HepG2 (cell line): Measurements from ENCODE around the gene HBB. TPM values are rescaled to one million over a fixed set of nuclear protein-coding genes. Genes with fewer than 3 reads are reported as not detected.

Source experiments
- ATAC-seq: fragments of 200-7000 bp; cut with Tn5 transposase; 3 replicates; pipeline ENCODE4 v1.9.1; 2020; ENCODE audit warnings: mild to moderate bottlenecking, moderate library complexity
- BruUV-seq: library from RNA; stranded (reverse); fragments of 400-500 nt; replicated peaks from 2 replicates; lab custom pipeline; 2021; lab: Mats Ljungman, UMichigan
- CTCF ChIA-PET: fragments of 300-600 bp; formaldehyde crosslinking; extraction: SDS; loops from one replicate; lab custom pipeline; 2021; ENCODE audit warnings: low total read pairs, inconsistent platforms, low intra/inter-chr PET ratio; lab: Yijun Ruan, JAX
- POLR2A ChIA-PET: fragments of 350-600 bp; sonication (Branson Sonifier 250); formaldehyde crosslinking; loops from one replicate; lab custom pipeline; 2020; ENCODE audit warnings: antibody characterized with exemption, inconsistent platforms; lab: Yijun Ruan, JAX
- DNase-seq: peaks from one replicate; pipeline ENCODE4 v3.0.0-alpha.2; 2015; ENCODE audit warnings: low spot score
- FAIRE-seq: peaks from 3 replicates; lab custom pipeline; 2011; peaks lifted over from hg19 to GRCh38; lab: Jason Lieb, UNC
- H2AFZ ChIP-seq: one replicate; pipeline ENCODE4 v1.6.1; 2011; ENCODE audit warnings: low read length, inconsistent platforms
- H3K27ac ChIP-seq: fragments of 300-600 bp; 3 replicates; pipeline ENCODE4 v1.8.0; 2011; ENCODE audit warnings: mixed run types, mild to moderate bottlenecking, mixed read lengths, low read length, inconsistent platforms; ENCODE audit not compliant: insufficient read depth; ENCODE audit errors: extremely low read length
- H3K27me3 ChIP-seq, 2 experiments: fragments of 200-600 bp in 1 of 2; 2 replicates in 1 of 2; 3 replicates in 1 of 2; pipeline versions ENCODE4 v1.6.0 to v1.8.0; 2011; ENCODE audit warnings: low read length in 2 of 2, mild to moderate bottlenecking in 2 of 2, moderate library complexity in 2 of 2, inconsistent platforms in 1 of 2; ENCODE audit not compliant: insufficient read depth in 2 of 2, control insufficient read depth in 1 of 2
- H3K36me3 ChIP-seq, 2 experiments: fragments of 200-600 bp in 1 of 2; replicated peaks in 1 of 2; 2 replicates in 1 of 2; 3 replicates in 1 of 2; pipeline versions ENCODE4 v1.5.1 to v1.8.0; 2011; ENCODE audit warnings: low read length in 2 of 2, inconsistent platforms in 1 of 2; ENCODE audit not compliant: insufficient read depth in 2 of 2, control insufficient read depth in 1 of 2
- H3K4me1 ChIP-seq: 2 replicates; pipeline ENCODE4 v1.5.1; 2012; ENCODE audit warnings: low read length, inconsistent platforms; ENCODE audit not compliant: insufficient read depth
- H3K4me2 ChIP-seq: 2 replicates; pipeline ENCODE4 v1.6.0; 2011; ENCODE audit warnings: low read depth, low read length, inconsistent platforms
- H3K4me3 ChIP-seq, 3 experiments: fragments of 200-600 bp in 1 of 3; sonication (generic), shearing (Covaris generic) in 1 of 3; replicated peaks in 1 of 3; 2 replicates each; pipeline ENCODE4 v1.5.1; 2011 to 2016; ENCODE audit warnings: low read length in 3 of 3, inconsistent platforms in 2 of 3, low read depth in 2 of 3, mild to moderate bottlenecking in 2 of 3, control low read depth in 1 of 3, mixed read lengths in 1 of 3; ENCODE audit not compliant: insufficient read depth in 1 of 3
- H3K79me2 ChIP-seq: one replicate; pipeline ENCODE4 v1.6.1; 2011; ENCODE audit warnings: low read length, inconsistent platforms; ENCODE audit not compliant: insufficient read depth
- H3K9ac ChIP-seq: 2 replicates; pipeline ENCODE4 v1.6.0; 2011; ENCODE audit warnings: mild to moderate bottlenecking, low read depth, low read length, inconsistent platforms; ENCODE audit not compliant: insufficient read depth
- H3K9me3 ChIP-seq: 2 replicates; pipeline ENCODE4 v1.5.1; 2012; ENCODE audit warnings: mild to moderate bottlenecking, low read length
- H4K20me1 ChIP-seq: 2 replicates; pipeline ENCODE4 v1.6.0; 2011; ENCODE audit warnings: inconsistent platforms, mild to moderate bottlenecking, low read length, moderate library complexity; ENCODE audit not compliant: insufficient read depth
- CREB3 ChIP-seq: sonication (generic); formaldehyde crosslinking; IDR thresholded peaks from 2 replicates; pipeline ENCODE4 v1.5.0; 2020; ENCODE audit warnings: missing genetic modification reagents
- CSRNP1 ChIP-seq: sonication (generic); formaldehyde crosslinking; IDR thresholded peaks from 2 replicates; pipeline ENCODE4 v1.8.1; 2023; ENCODE audit warnings: mild to moderate bottlenecking, missing genetic modification reagents
- GABPB1 ChIP-seq: IDR thresholded peaks from 2 replicates; pipeline ENCODE4 v1.6.1; 2016; ENCODE audit warnings: mild to moderate bottlenecking, missing genetic modification reagents, moderate library complexity, missing compliant biosample characterization
- GLI4 ChIP-seq: sonication (generic); formaldehyde crosslinking; IDR thresholded peaks from 2 replicates; pipeline ENCODE4 v1.5.1; 2020; ENCODE audit warnings: missing genetic modification reagents, mild to moderate bottlenecking, moderate library complexity, borderline replicate concordance
- IRF1 ChIP-seq: sonication (generic); formaldehyde crosslinking; IDR thresholded peaks from 2 replicates; pipeline ENCODE4 v1.4.0; 2020; ENCODE audit warnings: low read depth, mild to moderate bottlenecking, missing genetic modification reagents
- MYPOP ChIP-seq: sonication (generic); formaldehyde crosslinking; IDR thresholded peaks from 2 replicates; pipeline ENCODE4 v1.8.1; 2023; ENCODE audit warnings: mild to moderate bottlenecking, moderate library complexity, missing genetic modification reagents
- PHF8 ChIP-seq: sonication (generic); formaldehyde crosslinking; IDR thresholded peaks from 2 replicates; pipeline ENCODE4 v1.5.0; 2020; ENCODE audit warnings: missing genetic modification reagents
- ZBTB1 ChIP-seq: sonication (generic); formaldehyde crosslinking; IDR thresholded peaks from 2 replicates; pipeline ENCODE4 v1.4.0; 2020; ENCODE audit warnings: missing genetic modification reagents, borderline replicate concordance
- ZBTB49 ChIP-seq: sonication (generic); formaldehyde crosslinking; IDR thresholded peaks from 2 replicates; pipeline ENCODE4 v1.4.0; 2020; ENCODE audit warnings: missing genetic modification reagents, borderline replicate concordance
- ZNF329 ChIP-seq: sonication (generic); formaldehyde crosslinking; IDR thresholded peaks from 2 replicates; pipeline ENCODE4 v1.9.0; 2021; ENCODE audit warnings: low read depth, mild to moderate bottlenecking, missing genetic modification reagents
- ZNF766 ChIP-seq: sonication (generic); formaldehyde crosslinking; IDR thresholded peaks from 2 replicates; pipeline ENCODE4 v1.5.0; 2020; ENCODE audit warnings: missing genetic modification reagents, borderline replicate concordance
- WGBS: methylation state at CpG from one replicate; pipeline ENCODE4 v1.1.6; 2017; ENCODE audit warnings: low lambda C conversion rate; 5-methylcytosine and 5-hydroxymethylcytosine counted together
- in situ Hi-C: cut with HindIII; loops from 2 replicates; pipeline ENCODE4 v1.10.0; 2017; ENCODE audit warnings: low pct_unique_long_range_greater_than_20kb; ENCODE audit not compliant: extremely low pct_ligation_motif_present
- intact Hi-C: fragments of 100-400 bp; cut with micrococcal nuclease; formaldehyde crosslinking; loops from one replicate; pipeline ENCODE4 v1.10.0; 2022; ENCODE audit not compliant: unreplicated experiment
- polyA plus RNA-seq, 8 experiments: library from polyadenylated mRNA; depleted of rRNA in 3 of 8; stranded (reverse) in 7 of 8; unstranded in 1 of 8; fragments of >200 nt; fragmentation: Illumina TruSeq in 4 of 8; extraction: Trizol in 4 of 8; gene quantifications; 2 replicates each; pipeline versions ENCODE4 v1.2.1 to v1.2.3, GENCODE V29; 2011 to 2016; ENCODE audit warnings: low read depth in 4 of 8, missing spikeins in 1 of 8, mixed read lengths in 1 of 8; ENCODE audit not compliant: insufficient read depth in 1 of 8
- total RNA-seq, 5 experiments: library from RNA; depleted of rRNA; stranded (reverse); fragments of >200 nt; fragmentation: Illumina TruSeq; extraction: Trizol; gene quantifications; 2 replicates each; pipeline ENCODE4 v1.2.3, GENCODE V29; 2016; ENCODE audit warnings: low read depth in 1 of 5

HBB gene
- total and polyA plus RNA-seq, 2 of the 13 experiments (the other 11 are each of a cell fraction or from before 2014, with no cell fraction given) = not detected

- no peaks in the 10 kb centered on the region for H3K27me3 ChIP-seq
- H3K4me1 ChIP-seq = no peaks in the 10 kb centered on the region
- H3K27ac ChIP-seq = no peak overlapping the region
- ChIA-PET POLR2A (no interaction called here), CTCF (no interaction called here)
- no peak overlapping the region for H3K4me3 ChIP-seq
- H3K36me3 ChIP-seq = no peaks in the 10 kb centered on the region
- TF ChIP-seq ZNF766 (CRISPR knock-in tag) (no peak), ZNF329 (CRISPR knock-in tag) (no peak), GABPB1 (CRISPR knock-in tag) (no peak), PHF8 (CRISPR knock-in tag) (no peak), ZBTB49 (CRISPR knock-in tag) (no peak), GLI4 (no peak), MYPOP (CRISPR knock-in tag) (no peak), CREB3 (CRISPR knock-in tag) (no peak), CSRNP1 (CRISPR knock-in tag) (no peak), ZBTB1 (CRISPR knock-in tag) (no peak), IRF1 (CRISPR knock-in tag) (no peak)
- no peak for DNase-seq
- no peak overlapping the region for H3K4me2 ChIP-seq
- no TSS peak for BruUV-seq
- intact Hi-C loops (no loop called here), in situ Hi-C loops (no loop called here)
- WGBS = 2% methylated on average over 3 of the region's 3 CpGs
- no peaks in the 10 kb centered on the region for H3K79me2 ChIP-seq
- no peak for FAIRE-seq
- H2AFZ ChIP-seq = no peak overlapping the region
- no peaks in the 10 kb centered on the region for H4K20me1 ChIP-seq
- no peaks in the 10 kb centered on the region for H3K9me3 ChIP-seq
- ATAC-seq = no peak
- H3K9ac ChIP-seq = no peak overlapping the region
Measured at GRCh38 chr11:5197536-5197935, 29.3 kb downstream of the HBB start.
